Measurements from ENCODE around the gene SH3GLB2. TPM values are rescaled to one million over a fixed set of nuclear protein-coding genes. Genes with fewer than 3 reads are reported as not detected.

Gene SH3GLB2
- total and polyA plus RNA-seq, 4 donors, result 5.0 to 26.9 (median 18.3) TPM

DNA sequence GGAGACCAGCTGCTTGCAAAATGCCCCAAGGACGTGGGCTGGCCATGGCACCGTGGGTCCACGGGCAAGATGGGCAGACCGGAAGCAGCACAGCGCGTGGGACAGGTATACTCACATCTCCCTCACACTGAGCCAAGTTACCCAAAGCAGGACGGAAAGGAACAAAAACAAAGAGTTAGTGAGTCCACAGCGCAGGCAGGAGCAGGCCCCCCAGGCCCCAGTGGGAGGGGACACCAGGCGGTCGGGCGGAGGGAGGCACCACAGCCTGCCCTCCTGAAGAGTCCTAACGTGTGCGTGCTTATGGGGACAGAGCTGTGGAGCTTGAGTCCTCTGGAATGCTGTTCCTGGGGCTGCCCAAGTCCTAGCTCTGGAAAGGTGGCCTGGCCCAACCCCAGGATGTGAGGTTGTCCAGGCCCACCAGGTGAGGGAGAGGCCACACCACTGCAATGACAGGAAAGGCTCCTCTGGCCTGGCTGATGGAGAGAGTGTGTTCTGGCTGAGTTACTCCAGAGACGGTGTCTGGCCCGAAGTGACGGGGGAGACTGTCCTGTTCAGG lies 15.2 kb downstream of the SH3GLB2 start:
- H3K36me3 ChIP-seq (ENCODE audit: control insufficient read depth in 4 of 4, insufficient read depth in 3 of 4, low read depth in 1 of 4, low read length in 3 of 4), result peaks cover 0 to 19% (median 3%) of the 10 kb centered on the region in 4 donors
- peaks cover 0 to 8% (median 3%) of the 10 kb centered on the region in 4 donors for H3K4me1 ChIP-seq (ENCODE audit: control insufficient read depth in 4 of 4, insufficient read depth in 4 of 4, low read length in 3 of 4)
- H3K9ac ChIP-seq (ENCODE audit: low read depth in 1 of 2, low read length in 2 of 2), result no peak overlapping the region
- no peak overlapping the region for H3K27ac ChIP-seq (ENCODE audit: low read depth in 1 of 2, low read length in 2 of 2)
- no peaks in the 10 kb centered on the region for H3K27me3 ChIP-seq (ENCODE audit: control insufficient read depth in 4 of 4, insufficient read depth in 4 of 4, low read length in 3 of 4)
- no peak overlapping the region for H3K4me3 ChIP-seq (ENCODE audit: low read depth in 1 of 3, low read length in 3 of 3)
- 97% methylated on average over 16 of the region's 16 CpGs for WGBS
- H3K9me3 ChIP-seq (ENCODE audit: control insufficient read depth in 4 of 4, low read length in 3 of 4), result no peaks in the 10 kb centered on the region
- DNase-seq (ENCODE audit: low spot score), result no peak
- TF ChIP-seq FOXA1 (IDR thresholded peaks at IDR 0.05), result no peak
- no peak for TF ChIP-seq RAD21 (IDR thresholded peaks at IDR 0.05)
- TF ChIP-seq RXRA (IDR thresholded peaks at IDR 0.05), result no peak
- no peak for TF ChIP-seq JUND (IDR thresholded peaks at IDR 0.05)
- TF ChIP-seq ZBTB33 (IDR thresholded peaks at IDR 0.05), result no peak
- no peak for TF ChIP-seq MAX (IDR thresholded peaks at IDR 0.05)
- no peak for TF ChIP-seq HNF4A (conservative IDR thresholded peaks at IDR 0.05)
- no peak for TF ChIP-seq YY1 (IDR thresholded peaks at IDR 0.05)
- TF ChIP-seq, protein P1, sequence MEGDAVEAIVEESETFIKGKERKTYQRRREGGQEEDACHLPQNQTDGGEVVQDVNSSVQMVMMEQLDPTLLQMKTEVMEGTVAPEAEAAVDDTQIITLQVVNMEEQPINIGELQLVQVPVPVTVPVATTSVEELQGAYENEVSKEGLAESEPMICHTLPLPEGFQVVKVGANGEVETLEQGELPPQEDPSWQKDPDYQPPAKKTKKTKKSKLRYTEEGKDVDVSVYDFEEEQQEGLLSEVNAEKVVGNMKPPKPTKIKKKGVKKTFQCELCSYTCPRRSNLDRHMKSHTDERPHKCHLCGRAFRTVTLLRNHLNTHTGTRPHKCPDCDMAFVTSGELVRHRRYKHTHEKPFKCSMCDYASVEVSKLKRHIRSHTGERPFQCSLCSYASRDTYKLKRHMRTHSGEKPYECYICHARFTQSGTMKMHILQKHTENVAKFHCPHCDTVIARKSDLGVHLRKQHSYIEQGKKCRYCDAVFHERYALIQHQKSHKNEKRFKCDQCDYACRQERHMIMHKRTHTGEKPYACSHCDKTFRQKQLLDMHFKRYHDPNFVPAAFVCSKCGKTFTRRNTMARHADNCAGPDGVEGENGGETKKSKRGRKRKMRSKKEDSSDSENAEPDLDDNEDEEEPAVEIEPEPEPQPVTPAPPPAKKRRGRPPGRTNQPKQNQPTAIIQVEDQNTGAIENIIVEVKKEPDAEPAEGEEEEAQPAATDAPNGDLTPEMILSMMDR (IDR thresholded peaks at IDR 0.05; ENCODE audit: low read depth, low read length, missing input control), result no peak
- no peak for TF ChIP-seq REST (IDR thresholded peaks at IDR 0.05)
- TF ChIP-seq EGR1 (IDR thresholded peaks at IDR 0.05; ENCODE audit: low read depth in 2 of 2), result no peak
- TF ChIP-seq FOXA2 (IDR thresholded peaks at IDR 0.05), result no peak
- TF ChIP-seq NR2F2 (IDR thresholded peaks at IDR 0.05), result no peak
- no peak for TF ChIP-seq TAF1 (conservative IDR thresholded peaks at IDR 0.05)

DNA sequence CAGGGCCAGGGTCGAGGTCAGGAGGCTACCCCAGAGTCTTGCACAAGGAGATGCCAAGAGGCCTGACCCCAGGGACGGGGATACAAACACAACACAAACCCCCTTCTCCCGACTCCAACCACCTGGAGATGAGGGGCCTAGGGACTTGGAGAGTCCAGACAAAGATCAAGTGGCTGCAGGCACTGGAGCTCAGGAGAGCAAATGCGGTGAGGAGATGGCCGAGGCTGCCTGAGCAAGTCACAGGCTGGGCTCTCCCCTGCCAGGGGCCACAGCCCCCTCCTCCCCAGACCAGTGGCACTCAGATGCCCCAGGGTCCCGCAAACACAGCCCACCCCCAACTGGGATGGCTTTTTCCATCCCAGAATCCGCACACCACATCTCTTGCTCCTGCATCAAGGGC lies 15.8 kb downstream of the SH3GLB2 start:
- no peak for TF ChIP-seq EGR1 (IDR thresholded peaks at IDR 0.05; ENCODE audit: low read depth in 2 of 2)
- no peak for TF ChIP-seq MAX (IDR thresholded peaks at IDR 0.05)
- TF ChIP-seq HNF4G (IDR thresholded peaks at IDR 0.05), result no peak
- no peak for TF ChIP-seq JUND (IDR thresholded peaks at IDR 0.05)
- no peak for TF ChIP-seq TAF1 (conservative IDR thresholded peaks at IDR 0.05)
- no peak for TF ChIP-seq FOXA1 (IDR thresholded peaks at IDR 0.05)
- 94% methylated on average over 7 of the region's 7 CpGs for WGBS
- peaks cover 0 to 19% (median 3%) of the 10 kb centered on the region in 4 donors for H3K36me3 ChIP-seq (ENCODE audit: control insufficient read depth in 4 of 4, insufficient read depth in 3 of 4, low read depth in 1 of 4, low read length in 3 of 4)
- H3K4me1 ChIP-seq (ENCODE audit: control insufficient read depth in 4 of 4, insufficient read depth in 4 of 4, low read length in 3 of 4), result peaks cover 0 to 8% (median 3%) of the 10 kb centered on the region in 4 donors
- no peak overlapping the region for H3K4me3 ChIP-seq (ENCODE audit: low read depth in 1 of 3, low read length in 3 of 3)
- no peaks in the 10 kb centered on the region for H3K9me3 ChIP-seq (ENCODE audit: control insufficient read depth in 4 of 4, low read length in 3 of 4)
- no peak overlapping the region for H3K27ac ChIP-seq (ENCODE audit: low read depth in 1 of 2, low read length in 2 of 2)
- no peaks in the 10 kb centered on the region for H3K27me3 ChIP-seq (ENCODE audit: control insufficient read depth in 4 of 4, insufficient read depth in 4 of 4, low read length in 3 of 4)
- DNase-seq (ENCODE audit: low spot score), result no peak
- H3K9ac ChIP-seq (ENCODE audit: low read depth in 1 of 2, low read length in 2 of 2), result no peak overlapping the region

All from liver (tissue), 9 donors.